ENCODE data around the gene OTOA.

- no peak for TF ChIP-seq POLR2A (IDR thresholded peaks at IDR 0.05)
- TF ChIP-seq, protein P1, sequence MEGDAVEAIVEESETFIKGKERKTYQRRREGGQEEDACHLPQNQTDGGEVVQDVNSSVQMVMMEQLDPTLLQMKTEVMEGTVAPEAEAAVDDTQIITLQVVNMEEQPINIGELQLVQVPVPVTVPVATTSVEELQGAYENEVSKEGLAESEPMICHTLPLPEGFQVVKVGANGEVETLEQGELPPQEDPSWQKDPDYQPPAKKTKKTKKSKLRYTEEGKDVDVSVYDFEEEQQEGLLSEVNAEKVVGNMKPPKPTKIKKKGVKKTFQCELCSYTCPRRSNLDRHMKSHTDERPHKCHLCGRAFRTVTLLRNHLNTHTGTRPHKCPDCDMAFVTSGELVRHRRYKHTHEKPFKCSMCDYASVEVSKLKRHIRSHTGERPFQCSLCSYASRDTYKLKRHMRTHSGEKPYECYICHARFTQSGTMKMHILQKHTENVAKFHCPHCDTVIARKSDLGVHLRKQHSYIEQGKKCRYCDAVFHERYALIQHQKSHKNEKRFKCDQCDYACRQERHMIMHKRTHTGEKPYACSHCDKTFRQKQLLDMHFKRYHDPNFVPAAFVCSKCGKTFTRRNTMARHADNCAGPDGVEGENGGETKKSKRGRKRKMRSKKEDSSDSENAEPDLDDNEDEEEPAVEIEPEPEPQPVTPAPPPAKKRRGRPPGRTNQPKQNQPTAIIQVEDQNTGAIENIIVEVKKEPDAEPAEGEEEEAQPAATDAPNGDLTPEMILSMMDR (IDR thresholded peaks at IDR 0.05) = no peak
These were observed 6.7 kb upstream of the OTOA start for GRCh38 chr16:21656795-21657768.
